NB4 (cell line): ENCODE measurements around the gene ADAT1.

ENCODE experiments used
- DNase-seq: peaks from one replicate; pipeline ENCODE4 v3.0.0; 2010; ENCODE audit warnings: low read depth
- H3K4me3 ChIP-seq: one replicate; pipeline ENCODE4 v1.5.1; 2011; ENCODE audit warnings: mild to moderate bottlenecking, low read depth, low read length, moderate library complexity
- MYC ChIP-seq: IDR thresholded peaks from 2 replicates; pipeline ENCODE4 v1.6.1; 2011; ENCODE audit warnings: low read depth, low read length
- POLR2A ChIP-seq: IDR thresholded peaks from 2 replicates; pipeline ENCODE4 v1.6.1; 2011; ENCODE audit warnings: mild to moderate bottlenecking; ENCODE audit not compliant: insufficient read length; ENCODE audit errors: extremely low read depth
- TF ChIP-seq, protein P1 (sequence below): IDR thresholded peaks from one replicate; pipeline ENCODE4 v1.5.1; 2012; ENCODE audit warnings: low read depth, low read length
- TF ChIP-seq, protein P2 (sequence below): IDR thresholded peaks from 2 replicates; pipeline ENCODE4 v1.6.1; 2011; ENCODE audit warnings: low read depth, low read length

Gene ADAT1

DNA sequence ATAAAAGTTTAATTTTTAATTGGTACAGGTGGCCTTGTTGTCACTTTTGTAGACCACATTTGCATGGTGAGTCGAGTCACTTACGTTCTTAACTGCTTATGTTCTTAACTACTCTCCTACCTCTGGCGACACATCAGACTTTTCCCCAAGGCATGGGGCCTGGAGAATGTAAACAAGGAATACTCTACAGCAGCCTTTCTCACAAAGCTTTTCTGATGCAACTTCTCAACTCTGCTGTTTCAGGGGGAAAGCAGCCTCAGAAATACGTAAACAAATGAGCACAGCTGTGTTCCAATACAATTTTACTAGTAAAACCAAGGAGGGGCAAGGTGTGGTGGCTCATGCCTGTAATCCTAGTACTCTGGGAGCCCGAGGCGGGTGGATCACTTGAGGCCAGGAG, 17.5 kb upstream of the ADAT1 start:
- no peak for DNase-seq
- H3K4me3 ChIP-seq, result no peak overlapping the region
- TF ChIP-seq, protein P1, sequence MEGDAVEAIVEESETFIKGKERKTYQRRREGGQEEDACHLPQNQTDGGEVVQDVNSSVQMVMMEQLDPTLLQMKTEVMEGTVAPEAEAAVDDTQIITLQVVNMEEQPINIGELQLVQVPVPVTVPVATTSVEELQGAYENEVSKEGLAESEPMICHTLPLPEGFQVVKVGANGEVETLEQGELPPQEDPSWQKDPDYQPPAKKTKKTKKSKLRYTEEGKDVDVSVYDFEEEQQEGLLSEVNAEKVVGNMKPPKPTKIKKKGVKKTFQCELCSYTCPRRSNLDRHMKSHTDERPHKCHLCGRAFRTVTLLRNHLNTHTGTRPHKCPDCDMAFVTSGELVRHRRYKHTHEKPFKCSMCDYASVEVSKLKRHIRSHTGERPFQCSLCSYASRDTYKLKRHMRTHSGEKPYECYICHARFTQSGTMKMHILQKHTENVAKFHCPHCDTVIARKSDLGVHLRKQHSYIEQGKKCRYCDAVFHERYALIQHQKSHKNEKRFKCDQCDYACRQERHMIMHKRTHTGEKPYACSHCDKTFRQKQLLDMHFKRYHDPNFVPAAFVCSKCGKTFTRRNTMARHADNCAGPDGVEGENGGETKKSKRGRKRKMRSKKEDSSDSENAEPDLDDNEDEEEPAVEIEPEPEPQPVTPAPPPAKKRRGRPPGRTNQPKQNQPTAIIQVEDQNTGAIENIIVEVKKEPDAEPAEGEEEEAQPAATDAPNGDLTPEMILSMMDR, result no peak
- TF ChIP-seq MYC (no peak), POLR2A (no peak)
- TF ChIP-seq, protein P2, sequence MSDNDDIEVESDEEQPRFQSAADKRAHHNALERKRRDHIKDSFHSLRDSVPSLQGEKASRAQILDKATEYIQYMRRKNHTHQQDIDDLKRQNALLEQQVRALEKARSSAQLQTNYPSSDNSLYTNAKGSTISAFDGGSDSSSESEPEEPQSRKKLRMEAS, result no peak

GRCh38 chr16:75635036-75635435, 12.0 kb upstream of the ADAT1 start:
- TF ChIP-seq MYC (no peak), POLR2A (no peak)
- TF ChIP-seq, protein P1, result no peak
- H3K4me3 ChIP-seq, result no peak overlapping the region
- no peak for DNase-seq

GRCh38 chr16:75632857-75633256, 9.8 kb upstream of the ADAT1 start:
- no peak for DNase-seq
- no peak overlapping the region for H3K4me3 ChIP-seq
- TF ChIP-seq MYC (no peak), POLR2A (no peak)
- TF ChIP-seq, protein P1, result no peak
- TF ChIP-seq, protein P2, result no peak

- TF ChIP-seq POLR2A, result no peak
- TF ChIP-seq, protein P2, result no peak
- no peak overlapping the region for H3K4me3 ChIP-seq
- no peak for DNase-seq
These were observed 7.0 kb upstream of the ADAT1 start for GRCh38 chr16:75630052-75630451.

DNA sequence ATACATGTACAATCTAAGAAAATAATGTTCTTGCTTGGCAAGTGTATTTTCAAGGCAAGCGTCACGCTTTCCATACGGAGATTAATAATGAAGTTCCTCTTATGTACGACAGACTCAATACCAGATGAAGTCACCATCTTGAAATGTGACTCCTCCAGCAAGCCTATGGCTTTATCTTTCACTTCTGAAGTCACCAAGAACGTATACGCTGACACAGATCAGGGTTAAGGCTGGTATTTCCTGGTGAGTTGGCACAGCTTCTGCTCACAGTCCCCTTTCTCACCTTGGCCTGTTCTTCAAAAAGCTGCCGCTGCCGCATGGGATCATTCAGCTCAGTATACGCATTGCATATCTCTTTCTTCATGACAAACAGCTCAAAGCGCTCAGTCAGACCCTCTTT, 6.1 kb upstream of the ADAT1 start:
- H3K4me3 ChIP-seq, result no peak overlapping the region
- no peak for TF ChIP-seq MYC
- TF ChIP-seq, protein P2, result no peak
- TF ChIP-seq POLR2A, result no peak
- TF ChIP-seq, protein P1, result no peak
- DNase-seq, result no peak

DNA sequence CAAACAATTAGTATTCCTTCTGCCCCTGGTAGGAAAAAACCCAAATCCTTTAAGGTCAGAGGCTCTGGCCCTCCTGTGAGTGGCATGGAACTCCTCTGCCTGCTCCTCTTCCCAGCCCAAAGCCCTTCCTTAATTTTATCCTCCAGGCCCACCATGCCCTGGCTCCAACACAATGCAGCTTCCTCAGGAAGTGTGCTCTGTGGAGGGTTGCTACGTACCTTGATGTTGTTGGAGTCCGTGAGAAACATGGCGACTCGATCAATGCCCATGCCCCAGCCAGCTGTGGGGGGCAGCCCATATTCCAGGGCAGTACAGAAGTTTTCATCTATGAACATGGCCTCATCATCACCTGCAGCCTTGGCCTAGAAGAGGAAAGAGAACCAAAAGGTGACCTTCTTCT, 5.3 kb upstream of the ADAT1 start:
- no peak for DNase-seq
- TF ChIP-seq POLR2A (no peak), MYC (no peak)
- TF ChIP-seq, protein P2, result no peak
- TF ChIP-seq, protein P1, result no peak
- H3K4me3 ChIP-seq, result no peak overlapping the region

DNA sequence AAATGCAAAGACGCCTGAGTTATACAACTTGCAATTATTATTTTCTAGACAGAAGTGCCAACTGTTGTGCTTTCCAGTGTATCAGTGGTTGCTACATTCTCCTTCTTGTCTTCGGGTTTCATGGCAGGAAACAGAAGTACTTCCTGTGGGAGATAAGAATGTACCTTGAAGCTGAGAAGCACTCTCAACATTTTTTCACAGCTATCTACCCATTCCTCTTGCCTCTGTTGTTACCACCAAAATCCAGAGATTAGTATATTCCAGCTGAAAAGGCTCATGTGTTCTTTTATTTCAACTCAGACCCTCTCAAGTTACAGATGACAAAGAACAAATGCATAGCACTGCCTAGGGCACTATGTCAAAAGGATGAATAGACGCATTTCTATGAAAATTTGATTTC, 4.8 kb upstream of the ADAT1 start:
- DNase-seq, result no peak
- no peak overlapping the region for H3K4me3 ChIP-seq
- TF ChIP-seq, protein P2, result no peak
- TF ChIP-seq, protein P1, result no peak
- TF ChIP-seq POLR2A, result no peak
- no peak for TF ChIP-seq MYC
